ENCODE measurements around the gene MRPL18.

MRPL18 gene

GRCh38 chr6:159761129-159761872, 29.0 kb upstream of the MRPL18 start:
- peak overlapping the region; percentile 87 for H3K27ac ChIP-seq (ENCODE audit: low read depth, low read length)
- peak overlapping the region; percentile 75 for H3K4me3 ChIP-seq (ENCODE audit: insufficient read depth, low read length, poor library complexity, severe bottlenecking)
- no peak for TF ChIP-seq CTCF (IDR thresholded peaks at IDR 0.05; ENCODE audit: insufficient read depth, low read length, poor library complexity, severe bottlenecking)
- TF ChIP-seq EZH2phosphoT487 (conservative IDR thresholded peaks at IDR 0.05; ENCODE audit: low read length) = no peak
- peak overlapping the region; percentile 85 for H3K9ac ChIP-seq (ENCODE audit: low read length)
- peak overlapping the region; percentile 94 for H3K4me2 ChIP-seq (ENCODE audit: low read depth, low read length, poor library complexity, severe bottlenecking)
- H3K79me2 ChIP-seq (ENCODE audit: insufficient read depth, low read length) = peaks cover 16% of the 10 kb centered on the region; the same call in 1 of the 2 replicates
- no peaks in the 10 kb centered on the region for H3K9me3 ChIP-seq (ENCODE audit: insufficient read depth, low read length)
- peak overlapping the region; percentile 84 for H2AFZ ChIP-seq (ENCODE audit: low read depth, low read length, severe bottlenecking)
- no peaks in the 10 kb centered on the region for H4K20me1 ChIP-seq (ENCODE audit: low read depth, low read length)
- H3K9me2 ChIP-seq (replicated peaks; ENCODE audit: insufficient read depth, low read length) = no peaks in the 10 kb centered on the region
- peaks cover 46% of the 10 kb centered on the region for H3F3A ChIP-seq (ENCODE audit: insufficient read depth)
- no peaks in the 10 kb centered on the region for H3K27me3 ChIP-seq (ENCODE audit: low read length)
- peaks cover 23% of the 10 kb centered on the region for H3K36me3 ChIP-seq (ENCODE audit: low read length)

GRCh38 chr6:159761873-159762680, 28.2 kb upstream of the MRPL18 start, which contains the start of gene ACAT2:
TSS of gene ACAT2 (plus strand) at chr6:159762045. CDS start at chr6:159762088, 43 bp downstream.
- peaks cover 21% of the 10 kb centered on the region; the same call in 1 of the 2 replicates for H3K79me2 ChIP-seq (ENCODE audit: insufficient read depth, low read length)

More at GRCh38 chr6:159761873-159762680, 28.2 kb upstream of the MRPL18 start, which contains the start of gene ACAT2:
- peak within 1 kb of the TSS; percentile 84 for H2AFZ ChIP-seq (ENCODE audit: low read depth, low read length, severe bottlenecking)
- H3K27me3 ChIP-seq (ENCODE audit: low read length) = no peaks in the 10 kb centered on the region
- H3K27ac ChIP-seq (ENCODE audit: low read depth, low read length) = peak within 1 kb of the TSS; percentile 87
- peak within 1 kb of the TSS; percentile 94 for H3K4me2 ChIP-seq (ENCODE audit: low read depth, low read length, poor library complexity, severe bottlenecking)
- H3K9ac ChIP-seq (ENCODE audit: low read length) = peak within 1 kb of the TSS; percentile 85
- peaks cover 23% of the 10 kb centered on the region; the same call in 1 of the 2 replicates for H3K36me3 ChIP-seq (ENCODE audit: low read length)
- peaks cover 38% of the 10 kb centered on the region for H3F3A ChIP-seq (ENCODE audit: insufficient read depth)
- TF ChIP-seq CTCF (IDR thresholded peaks at IDR 0.05; ENCODE audit: insufficient read depth, low read length, poor library complexity, severe bottlenecking) = no peak
- no peak for TF ChIP-seq EZH2phosphoT487 (conservative IDR thresholded peaks at IDR 0.05; ENCODE audit: low read length)
- H3K9me2 ChIP-seq (replicated peaks; ENCODE audit: insufficient read depth, low read length) = no peaks in the 10 kb centered on the region
- peak within 1 kb of the TSS; percentile 75 for H3K4me3 ChIP-seq (ENCODE audit: insufficient read depth, low read length, poor library complexity, severe bottlenecking)
- H4K20me1 ChIP-seq (ENCODE audit: low read depth, low read length) = no peaks in the 10 kb centered on the region
- no peaks in the 10 kb centered on the region for H3K9me3 ChIP-seq (ENCODE audit: insufficient read depth, low read length)

Measured in SU-DHL-6 (cell line).